NCI-H2196 (cell line): ENCODE measurements around the gene FDX2.
"Not testable (repeated sequence)": the region's sequence is repeated elsewhere in the genome, so short reads cannot be mapped to it uniquely, and the experiment has no call there.

Source experiments
- DNase-seq: peaks from one replicate; lab custom pipeline; 2025; ENCODE audit not compliant: unreplicated experiment; lab: John Stamatoyannopoulos, UW

FDX2 gene

GRCh38 chr19:10284065-10284959 is 31.5 kb downstream of the FDX2 start:
- no peak for DNase-seq

- DNase-seq = no peak
Observed at GRCh38 chr19:10283301-10284064, 32.3 kb downstream of the FDX2 start.

- not testable (repeated sequence) for DNase-seq
Observed at GRCh38 chr19:10282043-10282442, 33.8 kb downstream of the FDX2 start.

GRCh38 chr19:10279737-10280442 is 35.9 kb downstream of the FDX2 start:
- DNase-seq = no peak

GRCh38 chr19:10278935-10279334 is 36.9 kb downstream of the FDX2 start:
- no peak for DNase-seq

- no peak for DNase-seq
Observed at GRCh38 chr19:10277795-10278589, 37.8 kb downstream of the FDX2 start.

- DNase-seq = no peak
Observed at GRCh38 chr19:10274589-10274988, 41.2 kb downstream of the FDX2 start.

- DNase-seq = no peak
Observed at GRCh38 chr19:10271543-10272086, 44.2 kb downstream of the FDX2 start.

- DNase-seq = no peak
Observed at GRCh38 chr19:10270616-10271394, 45.0 kb downstream of the FDX2 start, which contains the start of gene ICAM1. ICAM1 (plus strand) TSS chr19:10271120; CDS start chr19:10271160, 40 bp downstream.

- no peak for DNase-seq
Observed at GRCh38 chr19:10270180-10270615, 45.6 kb downstream of the FDX2 start.

- peak; percentile 85 for DNase-seq
Observed at GRCh38 chr19:10269333-10270179, 46.3 kb downstream of the FDX2 start.

GRCh38 chr19:10268071-10268470 is 47.7 kb downstream of the FDX2 start:
- no peak for DNase-seq

GRCh38 chr19:10266706-10267105 is 49.1 kb downstream of the FDX2 start:
- DNase-seq = no peak

- DNase-seq = no peak
Observed at GRCh38 chr19:10262771-10263170, 53.0 kb downstream of the FDX2 start.

- peak; percentile 26 for DNase-seq
Observed at GRCh38 chr19:10260141-10260584, 55.7 kb downstream of the FDX2 start.
